ENCODE data around the gene PALLD.

GRCh38 chr4:168740691-168741090 lies 243.8 kb downstream of the PALLD start:
- no peak for TF ChIP-seq CTCF (IDR thresholded peaks at IDR 0.05; ENCODE audit: low read depth, low read length)
- no peak for TF ChIP-seq POLR2A (IDR thresholded peaks at IDR 0.05; ENCODE audit: extremely low read depth, insufficient read length)
- TF ChIP-seq MAX (IDR thresholded peaks at IDR 0.05; ENCODE audit: low read depth, low read length), result no peak
- TF ChIP-seq MYC (IDR thresholded peaks at IDR 0.05; ENCODE audit: low read depth, low read length), result no peak
